ENCODE measurements around the gene HNRNPDL. TPM values are rescaled to one million over a fixed set of nuclear protein-coding genes. Genes with fewer than 3 reads are reported as not detected.
"Not testable (repeated sequence)": the region's sequence is repeated elsewhere in the genome, so short reads cannot be mapped to it uniquely, and the experiment has no call there.

Gene HNRNPDL
- polyA plus RNA-seq, 1 of the 3 experiments (the other 2 are of a cell fraction): 210 TPM

DNA sequence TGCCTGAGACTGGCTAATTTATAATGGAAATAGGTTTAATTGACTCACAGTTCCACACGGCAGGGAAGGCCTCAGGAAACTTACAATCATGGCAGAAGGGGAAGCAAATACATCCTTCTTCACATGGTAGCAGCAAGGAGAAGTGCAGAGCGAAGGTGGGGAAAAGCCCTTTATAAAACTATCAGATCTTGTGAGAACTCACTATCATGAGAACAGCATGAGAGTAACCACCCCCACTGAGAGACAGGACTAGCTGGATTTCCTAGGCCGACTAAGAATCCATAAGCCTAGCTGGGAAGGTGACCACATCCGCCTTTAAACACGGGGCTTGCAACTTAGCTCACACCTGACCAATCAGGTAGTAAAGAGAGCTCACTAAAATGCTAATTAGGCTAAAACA is 42.8 kb upstream of the HNRNPDL start:
- H3K4me1 ChIP-seq (ENCODE audit: control insufficient read depth in 1 of 2, insufficient read depth in 2 of 2, low read depth in 1 of 2, low read length in 1 of 2); H3K4me2 ChIP-seq; H3K79me2 ChIP-seq (ENCODE audit: insufficient read depth); POLR2A ChIA-PET; H3K4me3 ChIP-seq (ENCODE audit: low read depth in 2 of 2, low read length in 1 of 2); H4K20me1 ChIP-seq (ENCODE audit: insufficient read depth); H3F3A ChIP-seq (replicated peaks; ENCODE audit: insufficient read depth); H3K9ac ChIP-seq; H3K9me2 ChIP-seq; H2AFZ ChIP-seq (ENCODE audit: low read depth); H3K27ac ChIP-seq (ENCODE audit: low read depth in 2 of 2, low read length in 1 of 2); DNase-seq; H3K9me3 ChIP-seq; H3K27me3 ChIP-seq (ENCODE audit: insufficient read depth); H3K36me3 ChIP-seq (replicated peaks in 1 of 2; ENCODE audit: control insufficient read depth in 1 of 2, insufficient read depth in 2 of 2, low read length in 1 of 2): not testable (repeated sequence)
- CTCF ChIA-PET: interaction anchor here (0.9 to 1.7 kb wide), 2 partner anchors 266 to 327 kb away, joined by 3 to 4 read pairs; no protein-coding TSS in a partner anchor
- 77% methylated on average over 5 of the region's 5 CpGs for WGBS (ENCODE audit: low lambda C conversion rate)

DNA sequence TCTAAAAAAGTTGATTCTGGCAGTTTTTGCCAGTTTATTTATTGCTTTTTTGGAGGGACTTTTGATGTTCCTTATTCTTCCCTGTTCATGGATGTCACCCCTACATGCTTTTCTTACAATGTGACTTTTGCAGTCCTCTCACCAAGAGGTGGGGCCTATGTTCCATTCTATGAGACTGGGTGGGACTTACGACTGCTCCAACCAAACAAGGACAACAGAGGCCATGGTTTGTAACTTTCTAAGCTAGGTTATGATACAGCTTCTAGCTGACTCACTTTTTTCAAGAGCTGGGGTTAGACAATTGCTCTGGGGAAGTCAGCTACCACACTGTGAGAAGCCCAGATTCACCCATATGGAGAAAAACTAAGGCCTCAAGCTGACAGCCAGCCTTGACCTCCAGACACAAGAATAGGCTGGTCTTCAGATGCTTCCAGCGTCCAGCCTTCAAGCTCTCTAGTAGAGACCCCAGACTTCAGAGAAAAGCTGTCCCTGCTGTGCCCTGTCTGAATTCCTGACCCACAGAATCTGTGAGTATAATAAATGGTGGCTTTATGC is 39.6 kb upstream of the HNRNPDL start:
- Histone ChIP-seq H3K9me2 (no peaks in the 10 kb centered on the region), H3K27ac (ENCODE audit: low read depth in 2 of 2, low read length in 1 of 2) (no peak overlapping the region), H3K27me3 (ENCODE audit: insufficient read depth) (no peaks in the 10 kb centered on the region), H2AFZ (ENCODE audit: low read depth) (no peak overlapping the region), H3K79me2 (ENCODE audit: insufficient read depth) (no peaks in the 10 kb centered on the region), H3K9me3 (no peaks in the 10 kb centered on the region), H3K36me3 (replicated peaks in 1 of 2; ENCODE audit: control insufficient read depth in 1 of 2, insufficient read depth in 2 of 2, low read length in 1 of 2) (peaks cover 2 to 11% of the 10 kb centered on the region in 2 experiments), H3K4me3 (ENCODE audit: low read depth in 2 of 2, low read length in 1 of 2) (no peak overlapping the region), H3F3A (replicated peaks; ENCODE audit: insufficient read depth) (no peaks in the 10 kb centered on the region), H3K9ac (no peak overlapping the region), H3K4me2 (no peak overlapping the region), H3K4me1 (ENCODE audit: control insufficient read depth in 1 of 2, insufficient read depth in 2 of 2, low read depth in 1 of 2, low read length in 1 of 2) (no peaks in the 10 kb centered on the region), H4K20me1 (ENCODE audit: insufficient read depth) (no peaks in the 10 kb centered on the region)
- WGBS (ENCODE audit: low lambda C conversion rate): 87% methylated on average over 1 of the region's 2 CpGs
- TF ChIP-seq CHD2 (IDR thresholded peaks at IDR 0.05; ENCODE audit: low read length, partially characterized antibody): no peak
- TF ChIP-seq RXRA (IDR thresholded peaks at IDR 0.05; ENCODE audit: borderline replicate concordance, low read depth): no peak
- TF ChIP-seq MEF2A (IDR thresholded peaks at IDR 0.05; ENCODE audit: borderline replicate concordance, low read depth): no peak
- TF ChIP-seq, protein P1, sequence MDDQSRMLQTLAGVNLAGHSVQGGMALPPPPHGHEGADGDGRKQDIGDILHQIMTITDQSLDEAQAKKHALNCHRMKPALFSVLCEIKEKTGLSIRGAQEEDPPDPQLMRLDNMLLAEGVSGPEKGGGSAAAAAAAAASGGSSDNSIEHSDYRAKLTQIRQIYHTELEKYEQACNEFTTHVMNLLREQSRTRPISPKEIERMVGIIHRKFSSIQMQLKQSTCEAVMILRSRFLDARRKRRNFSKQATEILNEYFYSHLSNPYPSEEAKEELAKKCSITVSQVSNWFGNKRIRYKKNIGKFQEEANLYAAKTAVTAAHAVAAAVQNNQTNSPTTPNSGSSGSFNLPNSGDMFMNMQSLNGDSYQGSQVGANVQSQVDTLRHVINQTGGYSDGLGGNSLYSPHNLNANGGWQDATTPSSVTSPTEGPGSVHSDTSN (IDR thresholded peaks at IDR 0.05): no peak
- TF ChIP-seq RAD21 (IDR thresholded peaks at IDR 0.05; ENCODE audit: low read length): peak; percentile 30
- TF ChIP-seq RFX5 (IDR thresholded peaks at IDR 0.05; ENCODE audit: low read length): no peak
- no peak for TF ChIP-seq POLR2AphosphoS5 (IDR thresholded peaks at IDR 0.05; ENCODE audit: low read depth, low read length)
- DNase-seq: no peak
- POLR2A ChIA-PET: no interaction called here
- CTCF ChIA-PET: interaction anchor here (0.7 to 1.8 kb wide), 4 partner anchors 16 to 329 kb away, joined by 3 to 4 read pairs (median 3); partner anchors contain the start of gene SCD5

DNA sequence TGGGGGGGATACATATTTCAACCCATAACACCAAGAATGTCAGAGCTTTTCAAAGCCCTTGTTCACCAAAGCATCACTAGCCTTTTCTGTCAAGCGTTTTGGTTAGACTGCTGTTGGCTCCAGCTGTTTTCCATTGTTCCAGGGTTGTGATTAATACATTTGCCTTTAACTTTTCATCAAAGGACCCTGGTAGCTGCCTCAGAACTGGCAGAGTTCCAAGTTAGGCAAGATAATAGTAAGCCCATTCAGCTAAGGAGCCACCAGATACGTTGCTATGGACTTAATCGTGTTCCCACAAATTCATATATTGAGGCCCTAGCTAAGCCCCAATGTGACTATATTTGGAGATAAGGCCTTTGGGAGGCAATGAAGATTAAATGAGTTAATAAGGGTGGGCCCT is 37.2 kb upstream of the HNRNPDL start:
- Histone ChIP-seq H3F3A (replicated peaks; ENCODE audit: insufficient read depth) (peaks cover 5% of the 10 kb centered on the region), H3K79me2 (ENCODE audit: insufficient read depth) (no peaks in the 10 kb centered on the region), H3K27ac (ENCODE audit: low read depth in 2 of 2, low read length in 1 of 2) (no peak overlapping the region), H2AFZ (ENCODE audit: low read depth) (no peak overlapping the region), H3K4me2 (no peak overlapping the region), H3K4me1 (ENCODE audit: control insufficient read depth in 1 of 2, insufficient read depth in 2 of 2, low read depth in 1 of 2, low read length in 1 of 2) (no peaks in the 10 kb centered on the region; a peak in 1 of 4 replicates), H3K9me2 (no peaks in the 10 kb centered on the region), H4K20me1 (ENCODE audit: insufficient read depth) (no peaks in the 10 kb centered on the region), H3K27me3 (ENCODE audit: insufficient read depth) (no peaks in the 10 kb centered on the region), H3K4me3 (ENCODE audit: low read depth in 2 of 2, low read length in 1 of 2) (no peak overlapping the region), H3K9me3 (no peaks in the 10 kb centered on the region), H3K36me3 (replicated peaks in 1 of 2; ENCODE audit: control insufficient read depth in 1 of 2, insufficient read depth in 2 of 2, low read length in 1 of 2) (peaks cover 10 to 21% of the 10 kb centered on the region in 2 experiments), H3K9ac (no peak overlapping the region)
- DNase-seq: no peak
- TF ChIP-seq NRF1 (IDR thresholded peaks at IDR 0.05; ENCODE audit: low read depth, low read length) (no peak), POLR2AphosphoS5 (IDR thresholded peaks at IDR 0.05; ENCODE audit: low read depth, low read length) (no peak), RCOR1 (IDR thresholded peaks at IDR 0.05; ENCODE audit: low read length) (no peak), YY1 (IDR thresholded peaks at IDR 0.05; ENCODE audit: low read depth) (no peak)
- TF ChIP-seq, protein P2, sequence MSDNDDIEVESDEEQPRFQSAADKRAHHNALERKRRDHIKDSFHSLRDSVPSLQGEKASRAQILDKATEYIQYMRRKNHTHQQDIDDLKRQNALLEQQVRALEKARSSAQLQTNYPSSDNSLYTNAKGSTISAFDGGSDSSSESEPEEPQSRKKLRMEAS (IDR thresholded peaks at IDR 0.05; ENCODE audit: low read depth): no peak
- TF ChIP-seq, protein P3, sequence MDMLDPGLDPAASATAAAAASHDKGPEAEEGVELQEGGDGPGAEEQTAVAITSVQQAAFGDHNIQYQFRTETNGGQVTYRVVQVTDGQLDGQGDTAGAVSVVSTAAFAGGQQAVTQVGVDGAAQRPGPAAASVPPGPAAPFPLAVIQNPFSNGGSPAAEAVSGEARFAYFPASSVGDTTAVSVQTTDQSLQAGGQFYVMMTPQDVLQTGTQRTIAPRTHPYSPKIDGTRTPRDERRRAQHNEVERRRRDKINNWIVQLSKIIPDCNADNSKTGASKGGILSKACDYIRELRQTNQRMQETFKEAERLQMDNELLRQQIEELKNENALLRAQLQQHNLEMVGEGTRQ (IDR thresholded peaks at IDR 0.05; ENCODE audit: borderline replicate concordance, low read depth, low read length): no peak
- POLR2A ChIA-PET: no interaction called here
- CTCF ChIA-PET: interaction anchor here (0.9 to 1.2 kb wide), 5 partner anchors 41 to 608 kb away, joined by 3 to 7 read pairs (median 3); no protein-coding TSS in a partner anchor
- 93% methylated on average over 3 of the region's 3 CpGs for WGBS (ENCODE audit: low lambda C conversion rate)

All from SK-N-SH (cell line).